SIG-M5 treated with dmso at 0.1 percent for 504 hours (cell line): ENCODE data around the gene A3GALT2.
A peak's percentile ranks its signal among the peaks of the same experiment; 100 is the strongest.

Source experiments
- DNase-seq: peaks from one replicate; lab custom pipeline; 2025; ENCODE audit not compliant: unreplicated experiment; lab: John Stamatoyannopoulos, UW

A3GALT2 gene

GRCh38 chr1:33320619-33321165 is at the start of gene A3GALT2:
TSS of gene A3GALT2 (minus strand) at chr1:33321098. CDS start at chr1:33321098, 0 bp downstream.
- DNase-seq = no peak

GRCh38 chr1:33370301-33370700 is 49.4 kb upstream of the A3GALT2 start:
- DNase-seq = no peak

- DNase-seq = no peak
These were observed 48.9 kb upstream of the A3GALT2 start for GRCh38 chr1:33369764-33370163.

- DNase-seq = no peak
These were observed 48.2 kb upstream of the A3GALT2 start for GRCh38 chr1:33369081-33369480.

GRCh38 chr1:33368431-33368830 is 47.5 kb upstream of the A3GALT2 start:
- no peak for DNase-seq

- peak; percentile 38 for DNase-seq
These were observed 46.8 kb upstream of the A3GALT2 start for GRCh38 chr1:33367485-33368405.

GRCh38 chr1:33366762-33367484 is 46.0 kb upstream of the A3GALT2 start:
- no peak for DNase-seq

- no peak for DNase-seq
These were observed 44.7 kb upstream of the A3GALT2 start for GRCh38 chr1:33365560-33365997.

- no peak for DNase-seq
These were observed 43.6 kb upstream of the A3GALT2 start for GRCh38 chr1:33364565-33364918.

- no peak for DNase-seq
These were observed 42.6 kb upstream of the A3GALT2 start for GRCh38 chr1:33363470-33363861.

- DNase-seq = no peak
These were observed 42.1 kb upstream of the A3GALT2 start for GRCh38 chr1:33363021-33363420.

GRCh38 chr1:33361532-33362235 is 40.8 kb upstream of the A3GALT2 start:
- no peak for DNase-seq

- no peak for DNase-seq
These were observed 39.5 kb upstream of the A3GALT2 start for GRCh38 chr1:33360367-33360766.

- DNase-seq = no peak
These were observed 39.0 kb upstream of the A3GALT2 start for GRCh38 chr1:33359931-33360330.

- DNase-seq = no peak
These were observed 38.1 kb upstream of the A3GALT2 start for GRCh38 chr1:33358795-33359503.

GRCh38 chr1:33358114-33358794 is 37.4 kb upstream of the A3GALT2 start:
- DNase-seq = no peak

- no peak for DNase-seq
These were observed 36.2 kb upstream of the A3GALT2 start for GRCh38 chr1:33357099-33357498.

GRCh38 chr1:33354707-33355316 is 33.9 kb upstream of the A3GALT2 start:
- no peak for DNase-seq

- DNase-seq = no peak
These were observed 32.6 kb upstream of the A3GALT2 start for GRCh38 chr1:33353531-33353930.

- DNase-seq = no peak
These were observed 30.4 kb upstream of the A3GALT2 start for GRCh38 chr1:33351281-33351660.
